ENCODE results near the gene ECHS1. TPM values are rescaled to one million over a fixed set of nuclear protein-coding genes. Genes with fewer than 3 reads are reported as not detected.

The ECHS1 gene
- polyA plus RNA-seq, 3 donors = 34.6 to 102 (median 85.1) TPM

- Mint-ChIP-seq H3K4me3 (no peak overlapping the region), H3K27me3 (ENCODE audit: low read depth in 3 of 3) (peaks cover 26 to 48% (median 33%) of the 10 kb centered on the region in 3 donors), H3K4me1 (no peaks in the 10 kb centered on the region), H3K9me3 (peaks cover 0 to 5% (median 2%) of the 10 kb centered on the region in 7 donors), H3K27ac (no peak overlapping the region), H3K36me3 (no peaks in the 10 kb centered on the region)
- TF ChIP-seq, protein P1, sequence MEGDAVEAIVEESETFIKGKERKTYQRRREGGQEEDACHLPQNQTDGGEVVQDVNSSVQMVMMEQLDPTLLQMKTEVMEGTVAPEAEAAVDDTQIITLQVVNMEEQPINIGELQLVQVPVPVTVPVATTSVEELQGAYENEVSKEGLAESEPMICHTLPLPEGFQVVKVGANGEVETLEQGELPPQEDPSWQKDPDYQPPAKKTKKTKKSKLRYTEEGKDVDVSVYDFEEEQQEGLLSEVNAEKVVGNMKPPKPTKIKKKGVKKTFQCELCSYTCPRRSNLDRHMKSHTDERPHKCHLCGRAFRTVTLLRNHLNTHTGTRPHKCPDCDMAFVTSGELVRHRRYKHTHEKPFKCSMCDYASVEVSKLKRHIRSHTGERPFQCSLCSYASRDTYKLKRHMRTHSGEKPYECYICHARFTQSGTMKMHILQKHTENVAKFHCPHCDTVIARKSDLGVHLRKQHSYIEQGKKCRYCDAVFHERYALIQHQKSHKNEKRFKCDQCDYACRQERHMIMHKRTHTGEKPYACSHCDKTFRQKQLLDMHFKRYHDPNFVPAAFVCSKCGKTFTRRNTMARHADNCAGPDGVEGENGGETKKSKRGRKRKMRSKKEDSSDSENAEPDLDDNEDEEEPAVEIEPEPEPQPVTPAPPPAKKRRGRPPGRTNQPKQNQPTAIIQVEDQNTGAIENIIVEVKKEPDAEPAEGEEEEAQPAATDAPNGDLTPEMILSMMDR (IDR thresholded peaks at IDR 0.05) = no peak
- H2AFZ ChIP-seq (ENCODE audit: insufficient read depth, low read depth, low read length, poor library complexity, severe bottlenecking) = no peak overlapping the region
- H3K4me2 ChIP-seq (replicated peaks; ENCODE audit: extremely low read depth, low read length, poor library complexity, severe bottlenecking) = no peak overlapping the region
- H3K9ac ChIP-seq (ENCODE audit: insufficient read depth, low read length, poor library complexity, severe bottlenecking) = no peak overlapping the region
- intact Hi-C loops (cut with micrococcal nuclease) = no loop called here
- no peaks in the 10 kb centered on the region for H3K36me3 ChIP-seq (replicated peaks in 1 of 2; ENCODE audit: control insufficient read depth in 1 of 2, insufficient read depth in 2 of 2, low read length in 2 of 2)
- no peak overlapping the region for H3K4me3 ChIP-seq (replicated peaks in 1 of 3; ENCODE audit: low read depth in 2 of 3, low read length in 3 of 3)
- 60% methylated on average over 7 of the region's 9 CpGs for WGBS (ENCODE audit: insufficient coverage)
- H3K9me3 ChIP-seq (replicated peaks in 1 of 2; ENCODE audit: control insufficient read depth in 1 of 2, insufficient read depth in 1 of 2, low read length in 2 of 2) = peaks cover 0 to 3% of the 10 kb centered on the region in 2 donors
- no peaks in the 10 kb centered on the region for H3K79me2 ChIP-seq (ENCODE audit: insufficient read depth, low read length)
- H4K20me1 ChIP-seq (ENCODE audit: insufficient read depth, low read length) = no peaks in the 10 kb centered on the region
- H3K27ac ChIP-seq (ENCODE audit: low read depth in 1 of 2, low read length in 2 of 2) = no peak overlapping the region
- no peaks in the 10 kb centered on the region for H3K4me1 ChIP-seq (ENCODE audit: control insufficient read depth in 1 of 2, insufficient read depth in 2 of 2, low read length in 2 of 2)
- DNase-seq = no peak
- H3K27me3 ChIP-seq (ENCODE audit: control insufficient read depth in 2 of 2, insufficient read depth in 2 of 2, low read length in 2 of 2) = peaks cover 0 to 23% of the 10 kb centered on the region in 2 donors
Observed at GRCh38 chr10:133343558-133343957, 29.6 kb downstream of the ECHS1 start.

DNA sequence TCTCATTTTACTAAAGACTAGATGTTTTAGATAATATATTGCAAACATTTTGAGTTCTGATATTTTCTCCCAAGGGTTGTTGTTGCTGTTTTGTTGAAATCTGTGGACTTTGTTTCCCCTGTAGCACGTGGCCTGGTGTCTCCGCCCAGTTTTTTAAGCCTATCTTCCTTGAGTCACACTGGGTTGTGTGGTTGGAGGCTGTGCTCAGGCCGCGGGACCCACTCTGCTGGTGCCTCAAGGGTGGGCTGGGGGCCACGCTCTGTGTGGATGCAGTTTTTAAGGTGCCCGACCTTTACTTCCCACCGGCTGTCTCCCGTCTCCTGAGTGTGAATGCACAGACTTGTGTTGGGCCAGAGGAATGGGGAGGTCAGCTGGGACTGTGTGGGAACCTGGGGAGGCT is 30.2 kb downstream of the ECHS1 start:
- no peak overlapping the region for H3K4me2 ChIP-seq (replicated peaks; ENCODE audit: extremely low read depth, low read length, poor library complexity, severe bottlenecking)
- no peak overlapping the region for H3K4me3 ChIP-seq (replicated peaks in 1 of 3; ENCODE audit: low read depth in 2 of 3, low read length in 3 of 3)
- H3K27ac ChIP-seq (ENCODE audit: low read depth in 1 of 2, low read length in 2 of 2) = no peak overlapping the region
- Mint-ChIP-seq H3K36me3 (no peaks in the 10 kb centered on the region), H3K27me3 (ENCODE audit: low read depth in 3 of 3) (peaks cover 26 to 47% (median 32%) of the 10 kb centered on the region in 3 donors), H3K4me1 (no peaks in the 10 kb centered on the region), H3K27ac (no peak overlapping the region), H3K4me3 (peak overlapping the region in 1 of 2 donors; percentile 33), H3K9me3 (peaks cover 0 to 5% (median 2%) of the 10 kb centered on the region in 7 donors)
- no peak overlapping the region for H3K9ac ChIP-seq (ENCODE audit: insufficient read depth, low read length, poor library complexity, severe bottlenecking)
- H4K20me1 ChIP-seq (ENCODE audit: insufficient read depth, low read length) = no peaks in the 10 kb centered on the region
- no peaks in the 10 kb centered on the region for H3K4me1 ChIP-seq (ENCODE audit: control insufficient read depth in 1 of 2, insufficient read depth in 2 of 2, low read length in 2 of 2)
- TF ChIP-seq, protein P1 (IDR thresholded peaks at IDR 0.05) = no peak
- intact Hi-C loops (cut with micrococcal nuclease) = no loop called here
- H3K27me3 ChIP-seq (ENCODE audit: control insufficient read depth in 2 of 2, insufficient read depth in 2 of 2, low read length in 2 of 2) = peaks cover 0 to 24% of the 10 kb centered on the region in 2 donors
- H3K79me2 ChIP-seq (ENCODE audit: insufficient read depth, low read length) = no peaks in the 10 kb centered on the region
- no peak overlapping the region for H2AFZ ChIP-seq (ENCODE audit: insufficient read depth, low read depth, low read length, poor library complexity, severe bottlenecking)
- 83% methylated on average over 6 of the region's 8 CpGs for WGBS (ENCODE audit: insufficient coverage)
- H3K36me3 ChIP-seq (replicated peaks in 1 of 2; ENCODE audit: control insufficient read depth in 1 of 2, insufficient read depth in 2 of 2, low read length in 2 of 2) = no peaks in the 10 kb centered on the region
- no peak for DNase-seq
- peaks cover 0 to 3% of the 10 kb centered on the region in 2 donors for H3K9me3 ChIP-seq (replicated peaks in 1 of 2; ENCODE audit: control insufficient read depth in 1 of 2, insufficient read depth in 1 of 2, low read length in 2 of 2)

Data from CD14-positive monocyte (primary cell).